Neural progenitor cell (in vitro differentiated cells): ENCODE results near the gene CDC42SE2. TPM values are rescaled to one million over a fixed set of nuclear protein-coding genes. Genes with fewer than 3 reads are reported as not detected.

ENCODE experiments used
- DNase-seq: peaks from one replicate; pipeline ENCODE4 v3.0.0-alpha.2; 2016; ENCODE audit warnings: low spot score
- H2AFZ ChIP-seq: fragments of 200-600 bp; sonication (generic); replicated peaks from 2 replicates; pipeline ENCODE4 v1.6.1; 2016; ENCODE audit warnings: antibody characterized with exemption
- H3F3A ChIP-seq: fragments of 200-600 bp; sonication (generic); 2 replicates; pipeline ENCODE4 v1.6.1; 2016; ENCODE audit warnings: antibody characterized with exemption, low read depth
- H3K27ac ChIP-seq: fragments of 200-600 bp; sonication (generic); 2 replicates; pipeline ENCODE4 v1.5.1; 2016; ENCODE audit warnings: mild to moderate bottlenecking
- H3K27me3 ChIP-seq: fragments of 200-600 bp; sonication (generic); 2 replicates; pipeline ENCODE4 v1.6.1; 2016; ENCODE audit warnings: mild to moderate bottlenecking, moderate library complexity
- H3K36me3 ChIP-seq: fragments of 200-600 bp; sonication (generic); 2 replicates; pipeline ENCODE4 v1.5.1; 2016
- H3K4me1 ChIP-seq: fragments of 200-600 bp; sonication (generic); 2 replicates; pipeline ENCODE4 v1.6.1; 2016; ENCODE audit warnings: mixed run types
- H3K4me2 ChIP-seq: fragments of 200-600 bp; sonication (generic); 2 replicates; pipeline ENCODE4 v1.6.1; 2016
- H3K4me3 ChIP-seq: fragments of 200-600 bp; sonication (generic); 2 replicates; pipeline ENCODE4 v1.5.1; 2016
- H3K79me2 ChIP-seq: fragments of 200-600 bp; sonication (generic); 2 replicates; pipeline ENCODE4 v1.6.1; 2016; ENCODE audit warnings: low read depth
- H3K9ac ChIP-seq: fragments of 200-600 bp; sonication (generic); 2 replicates; pipeline ENCODE4 v1.6.1; 2016
- H3K9me3 ChIP-seq: fragments of 200-600 bp; sonication (generic); 2 replicates; pipeline ENCODE4 v1.5.1; 2016; ENCODE audit warnings: low read depth
- H4K20me1 ChIP-seq: fragments of 200-600 bp; sonication (generic); 2 replicates; pipeline ENCODE4 v1.6.1; 2016; ENCODE audit warnings: low read depth
- H3K27ac Mint-ChIP-seq: 3 replicates; pipeline ENCODE4 v1.8.0; 2021; ENCODE audit warnings: mixed read lengths
- H3K27me3 Mint-ChIP-seq: 2 replicates; pipeline ENCODE4 v1.8.0; 2022; ENCODE audit warnings: low read depth, mild to moderate bottlenecking, inconsistent platforms, moderate library complexity, mixed read lengths; ENCODE audit not compliant: insufficient read depth
- H3K36me3 Mint-ChIP-seq: 3 replicates; pipeline ENCODE4 v1.8.0; 2021; ENCODE audit warnings: mixed read lengths
- H3K4me1 Mint-ChIP-seq: 3 replicates; pipeline ENCODE4 v1.8.0; 2021; ENCODE audit warnings: mixed read lengths
- H3K4me3 Mint-ChIP-seq: 3 replicates; pipeline ENCODE4 v1.8.0; 2021; ENCODE audit warnings: mild to moderate bottlenecking, moderate library complexity, mixed read lengths
- H3K9me3 Mint-ChIP-seq: 3 replicates; pipeline ENCODE4 v1.8.0; 2020; ENCODE audit warnings: mixed read lengths
- EZH2 ChIP-seq: fragments of 200-600 bp; sonication (generic); IDR thresholded peaks from 2 replicates; pipeline ENCODE4 v1.6.1; 2017; ENCODE audit warnings: antibody characterized with exemption, mild to moderate bottlenecking, moderate library complexity
- EZH2phosphoT487 ChIP-seq: fragments of 200-600 bp; sonication (generic); IDR thresholded peaks from 2 replicates; pipeline ENCODE4 v1.6.1; 2017; ENCODE audit warnings: antibody characterized with exemption
- total RNA-seq: library from RNA; depleted of rRNA; stranded (reverse); fragments of >200 nt; gene quantifications from 2 replicates; pipeline ENCODE4 v1.2.3, GENCODE V29; 2015; ENCODE audit warnings: low replicate concordance
- TF ChIP-seq, protein P1 (sequence below): fragments of 200-600 bp; sonication (generic); IDR thresholded peaks from 2 replicates; pipeline ENCODE4 v1.5.1; 2017; ENCODE audit warnings: antibody characterized with exemption, mild to moderate bottlenecking

Gene CDC42SE2
- total RNA-seq, 1 donor from 2014 or later: 79.9 TPM

DNA sequence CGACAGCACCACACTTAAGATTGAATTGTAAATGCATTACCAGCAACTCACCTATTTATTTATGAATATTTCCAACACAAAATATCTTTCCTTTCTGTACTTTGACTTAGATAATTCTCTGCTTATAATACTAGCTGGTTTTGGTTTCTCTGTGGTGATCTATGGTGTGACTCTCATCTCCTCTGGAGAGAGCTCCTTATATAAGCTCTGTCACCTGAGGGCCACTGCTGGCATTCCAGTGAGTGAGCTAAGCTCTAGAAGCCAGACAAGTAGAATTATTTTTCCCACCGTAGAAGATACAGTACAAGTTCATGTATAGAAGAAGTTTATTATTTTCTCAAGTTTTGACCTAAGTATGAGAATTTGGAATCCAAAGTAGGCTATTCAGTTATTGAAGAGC, 111.5 kb downstream of the CDC42SE2 start:
- Histone ChIP-seq H3K9me3 (no peaks in the 10 kb centered on the region), H3K4me2 (no peak overlapping the region), H3K4me1 (peaks cover 5% of the 10 kb centered on the region), H3K36me3 (no peaks in the 10 kb centered on the region), H3F3A (no peaks in the 10 kb centered on the region), H3K27ac (no peak overlapping the region), H3K9ac (no peak overlapping the region), H4K20me1 (peaks cover 4% of the 10 kb centered on the region), H3K27me3 (no peaks in the 10 kb centered on the region), H2AFZ (no peak overlapping the region), H3K4me3 (no peak overlapping the region), H3K79me2 (peaks cover 35% of the 10 kb centered on the region)
- Mint-ChIP-seq H3K27me3 (no peaks in the 10 kb centered on the region), H3K4me3 (no peak overlapping the region), H3K9me3 (no peaks in the 10 kb centered on the region), H3K27ac (no peak overlapping the region), H3K4me1 (peaks cover 5% of the 10 kb centered on the region), H3K36me3 (peaks cover 3% of the 10 kb centered on the region)
- TF ChIP-seq EZH2 (no peak), EZH2phosphoT487 (no peak)
- TF ChIP-seq, protein P1, sequence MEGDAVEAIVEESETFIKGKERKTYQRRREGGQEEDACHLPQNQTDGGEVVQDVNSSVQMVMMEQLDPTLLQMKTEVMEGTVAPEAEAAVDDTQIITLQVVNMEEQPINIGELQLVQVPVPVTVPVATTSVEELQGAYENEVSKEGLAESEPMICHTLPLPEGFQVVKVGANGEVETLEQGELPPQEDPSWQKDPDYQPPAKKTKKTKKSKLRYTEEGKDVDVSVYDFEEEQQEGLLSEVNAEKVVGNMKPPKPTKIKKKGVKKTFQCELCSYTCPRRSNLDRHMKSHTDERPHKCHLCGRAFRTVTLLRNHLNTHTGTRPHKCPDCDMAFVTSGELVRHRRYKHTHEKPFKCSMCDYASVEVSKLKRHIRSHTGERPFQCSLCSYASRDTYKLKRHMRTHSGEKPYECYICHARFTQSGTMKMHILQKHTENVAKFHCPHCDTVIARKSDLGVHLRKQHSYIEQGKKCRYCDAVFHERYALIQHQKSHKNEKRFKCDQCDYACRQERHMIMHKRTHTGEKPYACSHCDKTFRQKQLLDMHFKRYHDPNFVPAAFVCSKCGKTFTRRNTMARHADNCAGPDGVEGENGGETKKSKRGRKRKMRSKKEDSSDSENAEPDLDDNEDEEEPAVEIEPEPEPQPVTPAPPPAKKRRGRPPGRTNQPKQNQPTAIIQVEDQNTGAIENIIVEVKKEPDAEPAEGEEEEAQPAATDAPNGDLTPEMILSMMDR: no peak
- DNase-seq: no peak

DNA sequence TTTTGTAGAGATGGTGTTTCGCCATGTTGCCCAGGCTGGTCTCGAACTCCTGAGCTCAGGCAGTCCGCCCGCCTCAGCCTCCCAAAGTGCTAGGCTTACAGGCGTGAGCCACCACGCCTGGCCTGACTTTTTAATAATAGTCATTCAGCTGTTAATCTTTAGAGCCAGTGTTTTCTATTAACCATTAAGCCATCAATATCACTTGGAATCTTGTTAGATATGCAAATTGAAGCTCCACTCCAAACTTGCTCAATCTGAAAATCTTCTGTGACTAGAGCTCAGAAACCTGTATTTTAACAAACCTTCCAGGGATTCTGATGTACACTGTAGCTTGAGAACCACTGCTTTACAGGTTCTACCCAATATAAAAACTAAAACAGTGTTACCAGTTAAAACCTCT, 113.5 kb downstream of the CDC42SE2 start:
- Mint-ChIP-seq H3K27ac (no peak overlapping the region), H3K27me3 (no peaks in the 10 kb centered on the region), H3K4me1 (peaks cover 8% of the 10 kb centered on the region), H3K4me3 (no peak overlapping the region), H3K9me3 (no peaks in the 10 kb centered on the region), H3K36me3 (peaks cover 7% of the 10 kb centered on the region)
- H3K4me3 ChIP-seq: no peak overlapping the region
- peaks cover 8% of the 10 kb centered on the region for H4K20me1 ChIP-seq
- H3K27me3 ChIP-seq: no peaks in the 10 kb centered on the region
- DNase-seq: no peak
- peaks cover 3% of the 10 kb centered on the region for H3F3A ChIP-seq
- peaks cover 18% of the 10 kb centered on the region for H3K79me2 ChIP-seq
- H3K27ac ChIP-seq: no peak overlapping the region
- no peaks in the 10 kb centered on the region for H3K36me3 ChIP-seq
- H2AFZ ChIP-seq: no peak overlapping the region
- H3K9ac ChIP-seq: no peak overlapping the region
- no peaks in the 10 kb centered on the region for H3K9me3 ChIP-seq
- no peak overlapping the region for H3K4me2 ChIP-seq
- no peak for TF ChIP-seq EZH2
- no peak for TF ChIP-seq EZH2phosphoT487
- TF ChIP-seq, protein P1: no peak
- H3K4me1 ChIP-seq: no peaks in the 10 kb centered on the region

DNA sequence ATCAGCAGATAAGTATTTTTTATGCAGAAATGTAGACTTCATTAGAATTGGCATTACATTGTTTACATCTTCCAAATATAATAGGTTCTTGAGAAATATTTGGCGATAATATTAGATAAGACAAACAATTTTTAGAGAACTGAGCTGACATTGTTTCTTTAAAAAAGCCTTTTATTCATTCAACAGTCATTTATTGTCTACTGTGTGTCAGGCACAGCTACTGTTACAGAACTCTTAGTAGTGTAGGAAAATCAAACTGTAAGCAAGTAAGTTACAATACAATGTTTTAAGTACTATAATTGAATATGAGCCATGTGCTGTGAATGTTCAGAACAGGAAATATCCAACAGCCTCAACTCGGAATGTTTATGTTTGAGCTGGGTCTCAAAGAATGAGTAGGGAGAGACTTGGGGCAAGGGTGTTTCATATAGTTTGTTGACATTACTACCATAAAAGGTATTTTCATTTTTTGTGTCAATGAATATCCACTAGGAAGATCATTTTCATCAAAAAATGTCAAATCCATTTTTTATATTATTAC, 114.0 kb downstream of the CDC42SE2 start:
- peaks cover 8% of the 10 kb centered on the region for H4K20me1 ChIP-seq
- no peak overlapping the region for H3K9ac ChIP-seq
- no peak overlapping the region for H3K27ac Mint-ChIP-seq
- H3K27me3 ChIP-seq: no peaks in the 10 kb centered on the region
- H3K36me3 Mint-ChIP-seq: peaks cover 7% of the 10 kb centered on the region
- H3K4me3 Mint-ChIP-seq: no peak overlapping the region
- TF ChIP-seq, protein P1: no peak
- TF ChIP-seq EZH2phosphoT487: no peak
- no peak for TF ChIP-seq EZH2
- no peaks in the 10 kb centered on the region for H3K9me3 Mint-ChIP-seq
- H2AFZ ChIP-seq: no peak overlapping the region
- no peak overlapping the region for H3K4me2 ChIP-seq
- H3F3A ChIP-seq: peaks cover 3% of the 10 kb centered on the region
- H3K36me3 ChIP-seq: no peaks in the 10 kb centered on the region
- H3K4me1 ChIP-seq: no peaks in the 10 kb centered on the region
- H3K79me2 ChIP-seq: peaks cover 18% of the 10 kb centered on the region
- H3K27ac ChIP-seq: no peak overlapping the region
- H3K4me1 Mint-ChIP-seq: peaks cover 12% of the 10 kb centered on the region
- no peaks in the 10 kb centered on the region for H3K27me3 Mint-ChIP-seq
- DNase-seq: no peak
- H3K4me3 ChIP-seq: no peak overlapping the region
- no peaks in the 10 kb centered on the region for H3K9me3 ChIP-seq
